CD4-positive, CD25-positive, alpha-beta regulatory T cell (primary cell): ENCODE data around the gene FUT7. TPM values are rescaled to one million over a fixed set of nuclear protein-coding genes. Genes with fewer than 3 reads are reported as not detected.

ENCODE experiments used
- ATAC-seq, 2 donors: fragments of 150-1000 bp; cut with Tn5 transposase; one replicate each; pipeline ENCODE4 v1.10.0; 2021; ENCODE audit warnings: low read depth in 2 of 2, moderate number of reproducible peaks in 2 of 2, moderate library complexity in 1 of 2
- DNase-seq, 3 donors: peaks; one replicate each; pipeline versions ENCODE4 v3.0.0 to v3.0.0-alpha.2; 2012 to 2022; ENCODE audit warnings: mixed read lengths in 1 of 3
- H3K27ac ChIP-seq: one replicate; pipeline ENCODE4 v1.7.0; 2013; ENCODE audit warnings: mild to moderate bottlenecking, low read length; ENCODE audit not compliant: insufficient read depth, poor library complexity, severe bottlenecking
- H3K27me3 ChIP-seq: one replicate; pipeline ENCODE4 v1.7.0; 2013; ENCODE audit warnings: low read length; ENCODE audit not compliant: control insufficient read depth, insufficient read depth
- H3K36me3 ChIP-seq: one replicate; pipeline ENCODE4 v1.7.0; 2013; ENCODE audit warnings: mild to moderate bottlenecking, low read length, moderate library complexity; ENCODE audit not compliant: control insufficient read depth, insufficient read depth
- H3K4me1 ChIP-seq: 2 replicates; pipeline ENCODE4 v1.7.0; 2013; ENCODE audit warnings: mild to moderate bottlenecking, low read length; ENCODE audit not compliant: insufficient read depth, control insufficient read depth, poor library complexity, severe bottlenecking
- H3K4me3 ChIP-seq: one replicate; pipeline ENCODE4 v1.7.0; 2013; ENCODE audit warnings: low read depth, mild to moderate bottlenecking, low read length, moderate library complexity
- H3K9me3 ChIP-seq, 2 experiments: 1 replicate in 1 of 2; 2 replicates in 1 of 2; pipeline ENCODE4 v1.7.0; 2013; ENCODE audit warnings: low read length in 2 of 2, mild to moderate bottlenecking in 1 of 2, moderate library complexity in 1 of 2; ENCODE audit not compliant: control insufficient read depth in 2 of 2
- H3K27ac Mint-ChIP-seq, 3 donors: one replicate each; pipeline ENCODE4 v1.8.0; 2020 to 2022; ENCODE audit warnings: mild to moderate bottlenecking in 3 of 3, mixed read lengths in 3 of 3, moderate library complexity in 2 of 3
- H3K27me3 Mint-ChIP-seq: one replicate; pipeline ENCODE4 v1.8.0; 2022; ENCODE audit warnings: mild to moderate bottlenecking, mixed read lengths
- H3K36me3 Mint-ChIP-seq: one replicate; pipeline ENCODE4 v1.8.0; 2020; ENCODE audit warnings: mixed read lengths
- H3K4me1 Mint-ChIP-seq, 4 donors: one replicate each; pipeline ENCODE4 v1.8.0; 2020 to 2022; ENCODE audit warnings: mixed read lengths in 4 of 4, mild to moderate bottlenecking in 1 of 4
- H3K4me3 Mint-ChIP-seq, 4 donors: one replicate each; pipeline ENCODE4 v1.8.0; 2020 to 2022; ENCODE audit warnings: mild to moderate bottlenecking in 4 of 4, mixed read lengths in 4 of 4, moderate library complexity in 3 of 4
- H3K9me3 Mint-ChIP-seq, 7 donors: one replicate each; pipeline ENCODE4 v1.8.0; 2020 to 2022; ENCODE audit warnings: mixed read lengths in 7 of 7, mild to moderate bottlenecking in 3 of 7, moderate library complexity in 2 of 7
- polyA plus RNA-seq, 4 donors: library from polyadenylated mRNA; unstranded; fragments of 300-500 nt; fragmentation: Illumina TruSeq; gene quantifications; one replicate each; pipeline ENCODE4 v1.2.3, GENCODE V29; 2021
- total RNA-seq: library from RNA; stranded (reverse); gene quantifications from one replicate; pipeline ENCODE4 v1.2.3, GENCODE V29; 2022

Gene FUT7
- total and polyA plus RNA-seq, 5 donors from 2014 or later, result 15.2 to 79.0 (median 37.4) TPM

DNA sequence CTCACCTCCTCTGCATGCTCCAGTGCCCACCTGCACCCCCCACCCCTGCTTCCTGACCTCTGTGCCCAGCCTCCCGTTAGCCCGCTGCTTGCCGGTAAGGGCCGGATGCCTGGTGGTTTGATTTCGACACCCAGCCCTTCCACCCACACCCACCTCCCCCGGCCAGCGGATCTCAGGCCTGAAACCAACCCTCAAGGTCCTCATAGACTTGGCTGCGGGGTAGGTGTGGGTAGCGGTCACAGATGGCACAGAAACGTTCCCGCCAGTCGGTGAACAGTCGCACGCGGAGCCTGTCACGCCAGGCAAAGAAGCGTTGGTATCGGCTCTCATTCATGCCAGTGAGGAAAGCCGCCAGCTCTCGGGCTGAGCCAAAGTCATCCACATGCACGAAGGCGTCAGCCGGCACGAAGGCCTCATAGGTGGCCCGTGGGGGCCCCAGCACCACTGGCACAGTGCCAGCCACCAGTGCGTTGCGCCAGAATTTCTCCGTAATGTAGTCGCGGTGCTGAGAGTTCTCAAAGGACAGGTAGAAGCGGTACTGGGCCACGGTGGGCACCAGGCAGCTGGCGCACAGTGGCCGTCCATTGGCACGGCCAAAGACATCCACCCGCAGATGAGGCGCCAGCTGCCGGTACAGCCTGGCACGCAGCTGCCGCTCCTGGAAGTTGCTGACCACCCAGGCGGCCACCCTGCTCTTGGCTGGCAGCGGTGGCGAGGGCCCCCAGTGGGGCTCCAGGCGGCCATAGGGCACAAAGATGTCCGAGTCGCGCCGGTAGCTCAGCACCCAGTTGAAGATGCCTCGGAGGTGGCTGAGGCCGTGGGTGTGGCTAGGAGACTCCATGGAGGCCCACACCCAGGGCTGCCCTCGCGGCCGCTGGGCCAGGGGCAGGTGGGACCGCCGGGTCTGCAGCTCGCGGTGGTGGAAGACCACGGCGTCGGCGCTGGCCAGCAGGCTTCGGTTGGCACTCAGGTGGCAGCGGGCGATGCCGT lies 1.1 kb downstream of the FUT7 start:
- Mint-ChIP-seq H3K9me3 (no peaks in the 10 kb centered on the region), H3K4me1 (peaks cover 0 to 62% (median 26%) of the 10 kb centered on the region in 4 donors), H3K36me3 (no peaks in the 10 kb centered on the region), H3K4me3 (peak overlapping the region; percentile 88 to 97 (median 92)), H3K27ac (peak overlapping the region; percentile 41 to 76 (median 55)), H3K27me3 (no peaks in the 10 kb centered on the region)
- Histone ChIP-seq H3K4me1 (peaks cover 85% of the 10 kb centered on the region), H3K4me3 (peak overlapping the region; percentile 72), H3K9me3 (no peaks in the 10 kb centered on the region), H3K27ac (peak overlapping the region; percentile 74), H3K36me3 (no peaks in the 10 kb centered on the region), H3K27me3 (no peaks in the 10 kb centered on the region)
- DNase-seq, result peak in 1 of 3 donors; percentile 77
- no peak for ATAC-seq

GRCh38 chr9:137030006-137030405 lies 1.9 kb downstream of the FUT7 start:
- peak in 1 of 3 donors; percentile 32 for DNase-seq
- peak overlapping the region in 2 of 3 donors; percentile 68 to 76 for H3K27ac Mint-ChIP-seq
- Histone ChIP-seq H3K9me3 (no peaks in the 10 kb centered on the region), H3K27me3 (no peaks in the 10 kb centered on the region), H3K4me3 (peak overlapping the region; percentile 72), H3K36me3 (no peaks in the 10 kb centered on the region), H3K4me1 (peaks cover 82% of the 10 kb centered on the region), H3K27ac (peak overlapping the region; percentile 74)
- H3K36me3 Mint-ChIP-seq, result no peaks in the 10 kb centered on the region
- no peaks in the 10 kb centered on the region for H3K9me3 Mint-ChIP-seq
- H3K27me3 Mint-ChIP-seq, result no peaks in the 10 kb centered on the region
- no peak for ATAC-seq
- H3K4me1 Mint-ChIP-seq, result peaks cover 0 to 58% (median 24%) of the 10 kb centered on the region in 4 donors
- peak overlapping the region; percentile 88 to 97 (median 92) for H3K4me3 Mint-ChIP-seq

DNA sequence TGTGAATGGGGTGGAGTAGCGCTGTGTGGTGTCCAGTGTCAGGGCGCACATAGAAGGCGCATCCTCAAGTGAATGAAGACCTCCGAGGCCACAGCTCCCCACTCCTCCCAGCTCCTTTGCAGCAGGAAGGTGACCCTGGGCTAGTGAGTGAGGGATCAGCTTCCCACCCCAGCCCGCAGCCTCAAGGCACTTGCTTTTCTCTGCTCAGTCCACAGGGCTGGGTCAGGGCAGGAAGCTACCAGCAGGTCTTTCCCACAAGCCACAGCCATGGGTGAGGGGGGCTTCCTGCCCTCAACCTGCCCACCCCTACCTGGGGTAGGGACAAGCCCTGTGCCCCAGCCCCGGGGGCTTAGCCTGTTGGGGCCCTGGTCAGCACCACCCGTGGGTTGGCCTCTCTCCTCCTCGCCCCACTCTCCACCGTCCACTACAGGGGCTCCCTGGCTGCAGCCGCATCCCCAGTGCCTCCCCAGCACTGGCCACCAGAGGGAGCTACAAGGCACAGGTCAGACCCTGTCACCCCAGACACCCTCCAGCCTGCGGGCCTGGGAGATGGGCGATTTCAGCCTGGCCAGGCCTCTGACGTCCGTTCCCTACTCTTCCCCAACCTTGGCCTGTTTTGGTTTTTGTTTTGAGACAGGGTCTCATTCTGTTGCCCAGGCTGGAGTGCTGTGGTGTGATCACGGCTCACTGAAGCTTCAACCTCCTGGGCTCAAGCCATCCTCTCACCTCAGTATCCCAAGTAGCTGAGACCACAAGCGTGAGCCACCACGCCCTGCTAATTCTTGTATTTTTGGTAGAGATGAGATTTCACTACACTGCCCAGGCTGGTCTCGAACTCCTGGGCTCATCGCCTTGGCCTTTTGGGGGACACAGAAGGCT lies 2.6 kb downstream of the FUT7 start:
- Mint-ChIP-seq H3K36me3 (no peaks in the 10 kb centered on the region), H3K27ac (peak overlapping the region in 2 of 3 donors; percentile 68 to 76), H3K4me3 (peak overlapping the region; percentile 88 to 97 (median 92)), H3K9me3 (no peaks in the 10 kb centered on the region), H3K4me1 (peaks cover 0 to 53% (median 20%) of the 10 kb centered on the region in 4 donors), H3K27me3 (no peaks in the 10 kb centered on the region)
- Histone ChIP-seq H3K4me1 (peaks cover 74% of the 10 kb centered on the region), H3K27me3 (no peaks in the 10 kb centered on the region), H3K4me3 (peak overlapping the region; percentile 72), H3K9me3 (no peaks in the 10 kb centered on the region), H3K36me3 (no peaks in the 10 kb centered on the region), H3K27ac (peak overlapping the region; percentile 74)
- ATAC-seq (peak; percentile 14 to 18), DNase-seq (peak; percentile 60 to 71 (median 62))

DNA sequence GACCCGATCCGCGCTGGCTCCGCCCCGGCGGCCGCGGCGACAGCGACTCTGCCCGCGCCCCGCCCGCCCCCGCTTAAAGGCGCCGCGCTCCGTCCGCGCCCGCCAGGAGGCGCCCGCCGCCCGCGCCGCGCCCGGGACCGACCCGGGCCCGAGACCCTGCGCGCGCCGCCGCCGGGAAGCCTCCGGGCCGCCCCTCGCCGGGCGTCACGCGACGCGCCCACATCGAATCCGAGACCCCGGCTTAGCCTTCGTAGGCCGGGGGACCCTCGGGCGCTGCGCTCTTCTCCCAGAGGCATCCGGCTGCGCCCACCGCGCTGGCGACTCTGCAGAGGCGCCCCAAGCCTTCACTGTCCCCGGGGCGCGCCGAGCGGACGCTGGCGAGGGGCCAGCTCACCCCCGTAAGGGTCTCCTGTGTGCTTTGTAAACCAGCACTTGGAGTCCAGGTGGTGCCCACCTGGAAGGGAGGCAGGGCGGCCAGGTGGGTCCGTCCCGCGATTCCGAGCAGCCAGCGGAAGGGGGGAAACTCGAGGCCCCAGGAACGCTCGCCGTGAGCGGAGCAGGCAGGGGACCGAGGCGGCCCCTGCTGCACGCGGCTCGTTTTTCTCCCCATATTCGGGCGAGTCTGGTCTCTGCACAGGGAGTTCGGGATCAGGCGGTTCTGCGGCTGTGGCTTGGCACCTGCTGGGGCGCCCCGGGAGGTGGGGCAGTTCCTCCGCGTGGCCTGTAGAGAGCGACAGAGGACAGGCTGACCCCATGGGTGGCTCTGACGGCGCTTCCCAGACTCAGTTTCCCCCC lies 3.4 kb downstream of the FUT7 start:
- peak; percentile 64 to 70 for ATAC-seq
- H3K36me3 Mint-ChIP-seq, result no peaks in the 10 kb centered on the region
- no peaks in the 10 kb centered on the region for H3K9me3 ChIP-seq
- peak overlapping the region; percentile 74 for H3K27ac ChIP-seq
- no peaks in the 10 kb centered on the region for H3K9me3 Mint-ChIP-seq
- H3K27ac Mint-ChIP-seq, result peak overlapping the region in 1 of 3 donors; percentile 25
- peak; percentile 63 to 75 (median 70) for DNase-seq
- peak overlapping the region; percentile 72 for H3K4me3 ChIP-seq
- H3K27me3 Mint-ChIP-seq, result no peaks in the 10 kb centered on the region
- peak overlapping the region; percentile 88 to 97 (median 92) for H3K4me3 Mint-ChIP-seq
- H3K27me3 ChIP-seq, result no peaks in the 10 kb centered on the region
- peaks cover 69% of the 10 kb centered on the region for H3K4me1 ChIP-seq
- H3K4me1 Mint-ChIP-seq, result peaks cover 0 to 49% (median 18%) of the 10 kb centered on the region in 4 donors
- no peaks in the 10 kb centered on the region for H3K36me3 ChIP-seq

GRCh38 chr9:137027369-137028262 lies 4.3 kb downstream of the FUT7 start, which contains the start of gene ABCA2:
Gene ABCA2 (minus strand): TSS chr9:137028237. CDS start chr9:137028140, 97 bp downstream.
- H3K27ac Mint-ChIP-seq, result peak within 1 kb of the TSS; percentile 69 to 95 (median 79)
- H3K36me3 Mint-ChIP-seq, result no peaks in the 10 kb centered on the region
- peaks cover 0 to 43% (median 13%) of the 10 kb centered on the region in 4 donors for H3K4me1 Mint-ChIP-seq
- peak within 1 kb of the TSS; percentile 88 to 97 (median 92) for H3K4me3 Mint-ChIP-seq
- ATAC-seq (no peak), DNase-seq (no peak)
- H3K27me3 ChIP-seq, result no peaks in the 10 kb centered on the region
- peaks cover 61% of the 10 kb centered on the region for H3K4me1 ChIP-seq
- H3K9me3 Mint-ChIP-seq, result no peaks in the 10 kb centered on the region
- no peaks in the 10 kb centered on the region for H3K27me3 Mint-ChIP-seq
- peak within 1 kb of the TSS; percentile 74 for H3K27ac ChIP-seq
- peak within 1 kb of the TSS; percentile 72 for H3K4me3 ChIP-seq
- H3K36me3 ChIP-seq, result no peaks in the 10 kb centered on the region
- no peaks in the 10 kb centered on the region for H3K9me3 ChIP-seq

GRCh38 chr9:137026828-137027227 lies 5.1 kb downstream of the FUT7 start:
- Mint-ChIP-seq H3K27me3 (no peaks in the 10 kb centered on the region), H3K9me3 (no peaks in the 10 kb centered on the region), H3K4me3 (peak overlapping the region; percentile 70 to 89 (median 87)), H3K27ac (peak overlapping the region in 2 of 3 donors; percentile 69 to 79), H3K4me1 (peaks cover 0 to 39% (median 12%) of the 10 kb centered on the region in 4 donors), H3K36me3 (no peaks in the 10 kb centered on the region)
- no peak for DNase-seq
- Histone ChIP-seq H3K9me3 (no peaks in the 10 kb centered on the region), H3K36me3 (no peaks in the 10 kb centered on the region), H3K27me3 (no peaks in the 10 kb centered on the region), H3K4me1 (peaks cover 53% of the 10 kb centered on the region), H3K27ac (no peak overlapping the region), H3K4me3 (no peak overlapping the region)
- no peak for ATAC-seq
